OCI-LY7 (cell line): ENCODE results near the gene SYNGAP1. TPM values are rescaled to one million over a fixed set of nuclear protein-coding genes. Genes with fewer than 3 reads are reported as not detected.

Experiments
- BruUV-seq: library from RNA; stranded (reverse); fragments of 400-500 nt; replicated peaks from 2 replicates; lab custom pipeline; 2021; lab: Mats Ljungman, UMichigan
- CTCF ChIA-PET: fragments of 300-600 bp; sonication (Branson Sonifier 250); formaldehyde crosslinking; loops from one replicate; lab custom pipeline; 2022; ENCODE audit warnings: antibody characterized with exemption; ENCODE audit not compliant: unreplicated experiment; lab: Charles Lee
- POLR2A ChIA-PET: fragments of 300-600 bp; sonication (Branson Sonifier 250); formaldehyde crosslinking; loops from one replicate; lab custom pipeline; 2022; ENCODE audit warnings: antibody characterized with exemption; lab: Charles Lee
- DNase-seq: peaks from one replicate; pipeline ENCODE4 v3.0.0-alpha.2; 2015; ENCODE audit warnings: low spot score
- H2AFZ ChIP-seq: fragments of 200-600 bp; sonication (generic), shearing (Covaris generic); 2 replicates; pipeline ENCODE4 v1.6.1; 2014; ENCODE audit warnings: mild to moderate bottlenecking, antibody characterized with exemption, low read length, moderate library complexity
- H3K27ac ChIP-seq: fragments of 200-600 bp; sonication (generic); 2 replicates; pipeline ENCODE4 v1.5.1; 2014; ENCODE audit warnings: mixed run types, low read depth, mild to moderate bottlenecking, moderate library complexity, low read length, inconsistent platforms; ENCODE audit not compliant: poor library complexity, severe bottlenecking
- H3K36me3 ChIP-seq: fragments of 200-600 bp; sonication (generic); 2 replicates; pipeline ENCODE4 v1.6.1; 2014; ENCODE audit warnings: mild to moderate bottlenecking, antibody characterized with exemption, low read length, moderate library complexity, mixed read lengths; ENCODE audit not compliant: insufficient read depth
- H3K4me1 ChIP-seq: fragments of 200-600 bp; sonication (generic); 2 replicates; pipeline ENCODE4 v1.5.1; 2014; ENCODE audit warnings: mild to moderate bottlenecking, low read length; ENCODE audit not compliant: insufficient read depth, poor library complexity, severe bottlenecking
- H3K4me2 ChIP-seq: fragments of 200-600 bp; sonication (generic); 2 replicates; pipeline ENCODE4 v1.6.1; 2014; ENCODE audit warnings: mild to moderate bottlenecking, low read length
- H3K4me3 ChIP-seq: fragments of 200-600 bp; sonication (generic); 2 replicates; pipeline ENCODE4 v1.5.1; 2014; ENCODE audit warnings: mild to moderate bottlenecking, low read depth, low read length; ENCODE audit not compliant: poor library complexity, severe bottlenecking
- H3K79me2 ChIP-seq: fragments of 200-600 bp; sonication (generic); 2 replicates; pipeline ENCODE4 v1.6.1; 2016; ENCODE audit warnings: low read depth, mild to moderate bottlenecking, low read length, moderate library complexity, mixed read lengths; ENCODE audit not compliant: insufficient read depth
- H3K9me2 ChIP-seq: fragments of 200-600 bp; sonication (generic); 2 replicates; pipeline ENCODE4 v1.6.1; 2016; ENCODE audit warnings: mild to moderate bottlenecking, low read length, mixed read lengths; ENCODE audit not compliant: insufficient read depth
- H3K9me3 ChIP-seq: fragments of 200-600 bp; sonication (generic); 2 replicates; pipeline ENCODE4 v1.6.1; 2014; ENCODE audit warnings: mild to moderate bottlenecking, mixed run types, low read length, mixed read lengths
- H4K20me1 ChIP-seq: fragments of 200-600 bp; sonication (generic); 2 replicates; pipeline ENCODE4 v1.6.1; 2014; ENCODE audit warnings: mild to moderate bottlenecking, antibody characterized with exemption, low read length, moderate library complexity, mixed read lengths; ENCODE audit not compliant: insufficient read depth
- EZH2phosphoT487 ChIP-seq: fragments of 200-600 bp; sonication (generic); IDR thresholded peaks from 2 replicates; pipeline ENCODE4 v1.6.1; 2018; ENCODE audit warnings: low read depth, borderline replicate concordance, mild to moderate bottlenecking, mixed run types, antibody characterized with exemption, low read length, moderate library complexity, mixed read lengths
- intact Hi-C: fragments of 100-400 bp; cut with micrococcal nuclease; formaldehyde crosslinking; loops from one replicate; pipeline ENCODE4 v1.10.0; 2022; ENCODE audit not compliant: unreplicated experiment
- total RNA-seq, 2 experiments: library from RNA; depleted of rRNA in 1 of 2; stranded (reverse); fragments of >200 nt in 1 of 2; shearing (Covaris generic) in 1 of 2; gene quantifications; 2 replicates each; pipeline ENCODE4 v1.2.3, GENCODE V29; 2014 to 2022
- TF ChIP-seq, protein P1 (sequence below): fragments of 200-600 bp; sonication (generic); conservative IDR thresholded peaks from 2 replicates; pipeline ENCODE4 v1.5.1; 2014; ENCODE audit warnings: mild to moderate bottlenecking, antibody characterized with exemption, low read length, moderate library complexity, mixed read lengths

SYNGAP1 gene
- total RNA-seq, 2 experiments from 2014 or later: 5.6 to 30.7 TPM

DNA sequence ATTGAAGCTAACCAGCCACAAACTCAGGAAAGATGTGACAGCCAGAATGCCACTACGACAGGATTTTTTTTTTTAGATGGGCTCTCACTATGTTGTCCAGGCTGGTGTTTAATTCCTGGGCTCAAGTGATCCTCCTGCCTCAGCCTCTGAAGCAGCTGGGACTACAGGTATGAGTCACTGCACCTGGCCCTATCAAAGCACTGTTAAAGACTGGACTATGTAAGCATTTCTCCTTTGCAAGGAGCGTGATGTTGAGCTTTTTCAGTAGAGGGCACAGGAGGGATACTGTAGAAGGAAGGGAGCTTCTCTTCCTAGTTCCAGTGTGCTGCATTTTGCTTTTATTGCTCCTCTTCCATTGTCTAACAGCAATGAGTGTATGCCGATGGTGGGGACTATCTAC is 70.3 kb downstream of the SYNGAP1 start:
- Histone ChIP-seq H3K36me3 (no peaks in the 10 kb centered on the region), H3K27ac (no peak overlapping the region), H3K4me1 (no peaks in the 10 kb centered on the region), H3K4me3 (no peak overlapping the region), H3K9me3 (no peaks in the 10 kb centered on the region), H3K79me2 (no peaks in the 10 kb centered on the region), H4K20me1 (no peaks in the 10 kb centered on the region), H2AFZ (no peak overlapping the region), H3K4me2 (no peak overlapping the region), H3K9me2 (no peaks in the 10 kb centered on the region)
- POLR2A ChIA-PET: interaction anchor here (0.5 kb wide), 1 partner anchor 793 kb away, joined by 5 read pairs; no protein-coding TSS in a partner anchor
- peak; percentile 7 for DNase-seq
- no peak for TF ChIP-seq EZH2phosphoT487
- TF ChIP-seq, protein P1, sequence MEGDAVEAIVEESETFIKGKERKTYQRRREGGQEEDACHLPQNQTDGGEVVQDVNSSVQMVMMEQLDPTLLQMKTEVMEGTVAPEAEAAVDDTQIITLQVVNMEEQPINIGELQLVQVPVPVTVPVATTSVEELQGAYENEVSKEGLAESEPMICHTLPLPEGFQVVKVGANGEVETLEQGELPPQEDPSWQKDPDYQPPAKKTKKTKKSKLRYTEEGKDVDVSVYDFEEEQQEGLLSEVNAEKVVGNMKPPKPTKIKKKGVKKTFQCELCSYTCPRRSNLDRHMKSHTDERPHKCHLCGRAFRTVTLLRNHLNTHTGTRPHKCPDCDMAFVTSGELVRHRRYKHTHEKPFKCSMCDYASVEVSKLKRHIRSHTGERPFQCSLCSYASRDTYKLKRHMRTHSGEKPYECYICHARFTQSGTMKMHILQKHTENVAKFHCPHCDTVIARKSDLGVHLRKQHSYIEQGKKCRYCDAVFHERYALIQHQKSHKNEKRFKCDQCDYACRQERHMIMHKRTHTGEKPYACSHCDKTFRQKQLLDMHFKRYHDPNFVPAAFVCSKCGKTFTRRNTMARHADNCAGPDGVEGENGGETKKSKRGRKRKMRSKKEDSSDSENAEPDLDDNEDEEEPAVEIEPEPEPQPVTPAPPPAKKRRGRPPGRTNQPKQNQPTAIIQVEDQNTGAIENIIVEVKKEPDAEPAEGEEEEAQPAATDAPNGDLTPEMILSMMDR: no peak
- intact Hi-C loops: no loop called here
- BruUV-seq: no TSS peak
- CTCF ChIA-PET: no interaction called here

DNA sequence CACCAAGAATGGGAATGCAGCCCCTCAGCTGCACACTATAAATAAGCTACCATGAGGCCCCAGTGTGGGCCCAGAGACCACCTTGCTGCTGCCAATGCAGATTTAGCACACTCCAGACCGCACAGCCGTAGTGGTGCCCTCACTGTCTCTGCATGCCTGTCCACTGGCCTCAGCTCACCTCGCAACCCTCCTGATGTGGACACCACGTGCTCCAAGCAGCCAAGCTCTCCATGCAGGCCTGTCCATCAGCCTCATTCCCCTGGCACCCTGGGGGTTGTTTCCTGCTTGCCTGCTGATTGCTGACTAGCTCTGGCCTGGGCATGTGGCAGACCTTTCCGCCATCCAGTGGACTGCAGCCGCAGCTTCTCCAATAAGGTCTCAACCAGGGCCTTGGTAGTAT is 70.8 kb downstream of the SYNGAP1 start:
- CTCF ChIA-PET: interaction anchor here (0.6 kb wide), 1 partner anchor 525 kb away, joined by 3 read pairs; no protein-coding TSS in a partner anchor
- Histone ChIP-seq H2AFZ (no peak overlapping the region), H3K9me2 (no peaks in the 10 kb centered on the region), H3K27ac (no peak overlapping the region), H4K20me1 (no peaks in the 10 kb centered on the region), H3K4me2 (no peak overlapping the region), H3K9me3 (no peaks in the 10 kb centered on the region), H3K79me2 (no peaks in the 10 kb centered on the region), H3K4me1 (no peaks in the 10 kb centered on the region), H3K4me3 (no peak overlapping the region), H3K36me3 (no peaks in the 10 kb centered on the region)
- TF ChIP-seq, protein P1: no peak
- TF ChIP-seq EZH2phosphoT487: no peak
- BruUV-seq: no TSS peak
- DNase-seq: no peak
- intact Hi-C loops: no loop called here
- POLR2A ChIA-PET: interaction anchor here (0.5 kb wide), 1 partner anchor 792 kb away, joined by 5 read pairs; no protein-coding TSS in a partner anchor

DNA sequence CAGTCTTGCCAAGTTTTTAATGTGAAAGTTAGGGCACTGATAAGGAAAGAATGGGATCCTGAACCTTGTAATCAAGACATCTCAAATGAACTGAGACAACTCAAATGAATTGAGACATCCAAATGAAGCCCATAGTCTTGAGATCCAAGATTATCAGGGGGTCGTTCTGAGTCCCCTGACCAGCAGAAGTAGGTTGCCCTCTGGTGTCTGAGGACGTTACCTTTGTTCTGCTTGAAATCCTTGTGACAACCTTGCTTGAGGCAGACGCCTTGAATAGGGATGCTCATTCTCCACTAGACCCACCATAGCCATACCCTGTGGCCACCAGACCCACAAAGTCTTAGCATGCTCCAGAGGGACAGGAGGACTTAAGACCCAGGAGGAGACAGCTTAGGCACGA is 72.2 kb downstream of the SYNGAP1 start:
- DNase-seq: peak; percentile 56
- Histone ChIP-seq H4K20me1 (no peaks in the 10 kb centered on the region), H3K9me3 (no peaks in the 10 kb centered on the region), H3K27ac (no peak overlapping the region), H3K9me2 (no peaks in the 10 kb centered on the region), H3K36me3 (no peaks in the 10 kb centered on the region), H3K79me2 (no peaks in the 10 kb centered on the region), H2AFZ (no peak overlapping the region), H3K4me3 (no peak overlapping the region), H3K4me1 (no peaks in the 10 kb centered on the region), H3K4me2 (no peak overlapping the region)
- ChIA-PET CTCF (no interaction called here), POLR2A (no interaction called here)
- intact Hi-C loops: no loop called here
- no TSS peak for BruUV-seq
- no peak for TF ChIP-seq EZH2phosphoT487
- TF ChIP-seq, protein P1: peak; percentile 73
